Fibroblast of skin of abdomen (primary cell): Measurements from ENCODE around the gene GGACT.

Experiments used
- DNase-seq: peaks from one replicate; pipeline ENCODE4 v3.0.0-alpha.2; 2013

Gene GGACT

DNA sequence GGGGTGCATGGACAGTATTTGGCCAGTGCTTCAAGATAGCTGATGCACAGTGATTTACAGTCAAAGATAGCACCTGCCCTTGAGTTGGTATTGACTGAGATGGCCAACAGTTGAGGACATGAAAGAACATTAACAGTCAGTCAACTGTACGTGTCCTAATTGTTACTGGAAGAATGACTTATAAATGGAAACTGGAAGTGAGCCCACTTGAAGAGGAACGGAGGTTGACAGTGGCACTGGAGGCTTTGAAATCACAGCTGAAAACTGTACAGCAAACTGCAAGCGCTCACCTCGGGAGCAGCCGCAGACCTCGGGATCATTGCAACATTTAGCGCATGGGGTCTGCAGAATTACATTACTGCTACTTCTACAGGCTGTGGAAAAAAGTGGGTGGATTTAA, 77.1 kb downstream of the GGACT start:
- DNase-seq = no peak

DNA sequence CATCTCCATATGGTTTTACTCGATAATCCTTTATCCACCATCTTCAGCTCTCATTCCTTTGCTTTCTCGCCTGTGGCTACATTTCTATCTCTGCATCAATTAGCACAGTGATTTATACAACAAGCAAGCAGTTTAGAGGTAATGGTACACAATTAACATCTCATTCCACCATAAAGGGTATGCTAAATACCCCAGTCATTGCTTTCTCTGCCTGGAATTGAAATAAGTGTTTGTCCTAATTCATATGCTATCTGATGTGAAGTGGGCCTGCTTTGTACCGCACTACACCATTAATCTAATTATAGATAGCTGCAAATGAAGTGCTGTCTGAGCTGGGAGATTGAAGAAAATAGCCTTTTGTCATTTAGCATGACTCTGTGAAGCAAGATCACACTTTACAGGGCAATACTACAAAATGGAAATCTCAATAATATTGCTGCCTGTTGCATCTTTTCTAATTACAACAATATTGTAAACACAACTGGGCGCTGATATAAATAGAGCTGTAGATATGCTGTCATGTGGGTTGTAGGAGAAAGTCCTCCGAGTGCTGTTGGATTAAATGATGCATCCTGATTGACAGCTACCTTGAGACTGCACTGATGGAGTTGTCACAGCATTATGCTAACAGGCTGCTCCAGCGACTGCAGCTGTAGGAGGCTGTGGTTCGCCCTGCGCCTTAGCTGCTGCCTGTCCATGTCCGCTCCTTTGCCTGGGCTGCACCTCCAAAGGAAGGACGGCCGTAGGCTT, 78.2 kb downstream of the GGACT start:
- DNase-seq = no peak

DNA sequence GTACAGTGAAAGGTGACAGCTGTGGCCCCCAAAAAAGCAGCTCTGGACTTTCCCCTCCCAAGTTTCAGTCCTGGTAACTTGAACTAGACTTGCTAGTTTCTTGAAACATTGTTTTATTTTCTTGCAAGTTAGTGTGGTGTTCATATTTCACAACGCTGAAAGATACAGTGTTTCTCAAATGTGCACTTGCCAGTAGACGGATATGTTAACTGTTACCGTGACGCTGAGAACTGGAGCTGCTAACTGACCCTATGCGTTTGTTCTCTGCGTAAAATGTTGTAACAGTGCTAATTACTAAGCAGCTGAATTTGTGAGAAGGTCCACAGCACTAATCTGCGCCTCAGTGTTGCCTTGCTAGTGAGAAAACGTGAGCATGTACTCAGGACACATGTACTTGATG, 79.6 kb downstream of the GGACT start:
- no peak for DNase-seq

DNA sequence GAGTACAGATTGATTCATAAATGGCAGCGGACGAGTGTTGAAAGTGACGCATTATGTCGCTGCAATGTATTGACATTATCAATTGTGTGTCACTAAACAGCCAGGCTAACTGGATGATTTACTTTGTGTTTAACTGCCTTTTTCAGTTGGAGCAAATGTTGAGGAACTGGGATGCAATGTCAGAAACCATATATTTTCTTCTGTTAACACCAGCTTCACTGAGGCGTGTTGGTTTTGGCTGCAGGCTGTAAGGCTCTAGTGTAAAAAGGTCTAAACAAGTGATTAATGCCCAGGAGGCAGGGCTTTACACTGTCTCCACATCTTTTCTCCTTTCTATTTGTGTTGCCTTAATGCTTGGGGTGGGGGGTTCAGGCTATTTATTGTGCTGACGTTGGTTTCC, 80.1 kb downstream of the GGACT start:
- no peak for DNase-seq

DNA sequence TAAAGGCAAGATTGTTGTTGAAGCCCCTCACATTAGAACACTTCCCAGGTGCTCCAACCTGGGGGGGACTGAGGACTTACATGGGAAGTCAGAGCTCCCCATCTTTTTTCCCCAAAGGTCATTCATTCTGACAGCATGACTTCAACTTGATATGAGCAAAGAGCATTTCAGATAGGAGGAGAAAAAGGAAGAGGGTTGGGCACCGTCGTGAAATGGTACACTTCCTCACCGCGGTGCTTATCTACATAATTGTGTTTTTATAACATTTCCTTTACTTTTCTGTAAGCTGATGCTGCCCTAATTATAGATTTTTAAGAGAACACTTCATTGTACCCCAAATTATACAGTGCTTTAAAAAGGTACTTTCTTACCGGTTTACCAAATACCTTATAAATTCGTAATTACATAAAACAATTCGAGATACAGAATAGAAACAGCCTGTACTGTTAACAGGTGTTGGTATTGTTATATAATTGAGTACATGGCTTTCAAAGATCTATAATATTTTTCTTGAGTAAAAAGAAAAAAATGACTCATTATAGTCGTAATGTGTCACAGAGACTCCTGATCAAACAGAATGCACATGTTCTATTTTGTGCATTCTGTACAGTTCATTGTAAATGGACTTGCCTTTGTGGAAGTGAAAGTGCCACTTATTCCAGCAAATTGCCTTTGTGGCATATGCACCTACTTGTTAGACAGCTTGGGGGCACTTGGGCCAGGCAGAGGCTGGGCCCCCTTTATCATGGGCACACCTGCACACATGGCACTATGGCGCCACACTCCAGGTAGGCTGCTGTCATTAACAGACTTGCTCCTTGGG, 81.8 kb downstream of the GGACT start:
- no peak for DNase-seq

DNA sequence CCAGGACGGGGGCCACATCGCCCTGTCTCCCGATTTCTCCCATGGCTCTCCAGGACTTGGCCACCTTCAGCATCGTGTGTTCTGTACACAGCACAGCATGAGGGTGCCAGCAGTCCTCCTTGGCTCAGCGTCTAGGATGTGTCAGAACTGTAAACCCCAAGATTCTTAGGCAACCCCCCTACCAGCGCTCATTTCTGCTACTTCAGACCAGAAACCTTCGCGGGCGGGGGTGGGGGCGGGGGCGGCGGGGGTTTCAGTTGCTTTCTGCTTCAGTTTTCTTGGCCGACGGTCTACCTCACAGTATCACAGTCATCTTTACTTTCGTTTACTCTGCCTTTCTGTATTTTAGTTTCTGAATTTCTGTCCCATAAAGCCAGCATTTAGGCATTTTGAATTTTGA, 82.4 kb downstream of the GGACT start:
- no peak for DNase-seq

DNA sequence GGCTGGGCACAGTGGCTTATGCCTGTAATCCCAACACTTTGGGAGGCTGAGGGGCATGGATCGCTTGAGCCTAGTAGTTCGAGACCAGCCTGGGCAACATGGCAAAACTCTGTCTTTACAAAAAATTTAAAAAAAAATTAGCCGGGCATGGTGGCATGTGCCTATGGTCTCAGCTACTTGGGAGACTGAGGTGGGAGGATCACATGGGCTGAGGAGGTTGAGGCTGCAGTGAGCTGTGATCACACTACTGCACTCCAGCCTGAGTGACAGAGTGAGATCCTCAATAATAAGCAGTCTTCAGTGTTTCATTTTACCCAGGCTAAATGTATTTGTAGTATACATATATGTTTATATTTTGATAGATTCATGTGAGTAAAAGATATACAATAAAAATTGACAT, 85.0 kb downstream of the GGACT start:
- no peak for DNase-seq

DNA sequence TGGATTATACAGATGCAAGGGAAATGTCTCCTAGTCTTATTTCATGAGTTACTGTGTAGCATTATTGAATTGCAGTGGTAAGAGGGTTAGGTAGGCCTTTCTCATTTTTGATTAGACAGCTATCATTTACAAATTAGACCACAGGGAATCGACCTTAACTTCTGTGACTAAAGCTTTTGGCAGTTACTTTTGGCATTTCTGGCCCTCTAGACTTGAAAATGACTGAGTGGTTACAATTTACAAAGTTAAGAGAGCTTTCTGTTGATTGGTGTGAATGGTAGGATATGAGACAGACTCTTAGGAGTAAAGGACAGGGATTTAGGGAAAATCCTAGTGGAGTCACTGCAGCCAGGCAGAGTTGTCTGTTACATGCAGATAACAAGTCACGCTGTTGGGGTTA, 86.1 kb downstream of the GGACT start:
- DNase-seq = peak; percentile 39

DNA sequence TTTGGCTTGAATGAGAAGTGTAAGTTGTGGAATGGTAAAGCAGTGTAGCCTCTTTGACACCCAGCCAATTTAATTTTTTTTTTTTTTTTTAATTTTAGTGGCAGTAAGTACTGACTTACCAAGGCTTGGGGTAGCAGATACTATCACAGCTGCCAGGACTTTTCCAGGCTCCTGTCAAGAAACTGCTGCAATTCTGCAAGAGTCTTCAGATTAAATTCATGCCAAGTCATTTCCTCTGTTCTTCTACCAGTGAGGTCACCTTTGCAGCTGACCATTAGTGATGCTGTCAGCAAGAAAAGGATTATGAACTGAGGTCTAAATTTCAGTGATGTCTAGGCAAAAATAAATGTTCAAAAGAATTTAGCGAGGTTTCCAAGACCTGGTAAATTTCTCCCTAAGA, 91.2 kb downstream of the GGACT start:
- peak; percentile 32 for DNase-seq

DNA sequence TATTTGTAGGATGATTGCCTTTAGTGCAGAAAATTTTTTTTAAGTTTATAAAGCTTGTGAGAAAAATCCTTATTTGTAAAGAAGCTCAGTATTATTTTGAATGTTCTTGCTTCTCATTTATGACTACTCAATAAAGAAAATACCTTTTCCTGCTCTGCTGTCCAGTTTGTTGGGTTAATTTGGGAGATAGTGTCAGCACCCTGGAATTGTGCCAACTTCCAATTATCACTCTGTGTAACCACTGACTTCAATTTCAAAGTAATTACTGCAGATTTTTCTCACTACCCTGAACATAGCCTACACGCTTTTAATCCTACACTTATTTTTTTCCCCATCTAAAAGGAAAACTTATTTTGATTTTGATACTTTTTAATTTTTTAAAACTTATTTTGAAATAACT, 93.1 kb downstream of the GGACT start:
- DNase-seq = no peak

DNA sequence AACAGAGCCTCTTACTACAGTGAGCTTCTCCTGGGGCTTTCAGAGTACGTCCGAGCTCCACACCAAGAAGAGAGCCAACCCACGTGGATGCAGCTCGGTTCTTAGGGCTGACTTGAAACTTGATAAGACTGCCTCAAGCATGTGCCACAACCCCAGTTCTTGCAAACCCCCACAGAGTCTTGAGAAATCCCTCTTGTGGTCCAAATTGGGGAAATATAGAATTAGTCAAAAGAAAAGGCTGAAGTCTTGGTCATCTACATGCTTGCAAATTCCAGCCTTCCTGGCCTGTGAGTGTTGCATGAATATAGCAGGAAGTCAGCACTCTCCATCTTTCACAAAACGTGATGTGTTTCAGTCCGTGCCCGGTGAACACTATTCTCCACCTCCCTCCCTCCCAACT, 95.2 kb downstream of the GGACT start:
- no peak for DNase-seq

DNA sequence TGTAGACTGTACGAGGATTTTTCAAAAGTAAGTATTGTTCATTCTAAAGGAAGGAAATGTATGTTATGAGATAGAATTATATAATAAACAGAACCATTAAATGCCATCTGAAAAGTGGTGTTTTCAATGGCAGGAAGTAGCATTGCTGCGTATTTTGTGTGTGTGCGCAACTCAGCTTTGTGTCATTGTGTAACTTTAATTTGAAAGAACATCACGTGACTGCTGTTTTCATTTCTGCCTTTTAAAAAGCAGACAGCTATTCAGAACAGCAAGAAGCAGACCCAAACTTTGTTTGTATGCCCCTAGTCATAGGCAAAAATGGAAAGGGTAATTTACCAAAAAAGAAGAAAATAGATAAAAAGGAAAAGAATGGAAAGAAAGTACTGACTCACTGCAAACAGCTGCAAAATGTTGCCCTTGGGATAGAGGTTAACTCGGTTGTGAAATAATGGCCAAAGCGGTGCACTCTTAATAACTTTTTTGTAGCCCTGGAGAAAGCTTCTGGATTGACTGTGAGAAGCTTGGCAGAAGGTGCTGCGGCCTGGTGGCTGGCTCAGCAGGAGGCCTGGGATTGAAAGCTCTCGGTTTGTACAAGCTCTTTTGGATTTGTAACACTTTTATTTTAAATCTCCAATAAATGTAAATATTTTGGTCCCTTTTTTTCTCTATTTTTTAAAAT, 97.3 kb downstream of the GGACT start:
- peak; percentile 13 for DNase-seq

DNA sequence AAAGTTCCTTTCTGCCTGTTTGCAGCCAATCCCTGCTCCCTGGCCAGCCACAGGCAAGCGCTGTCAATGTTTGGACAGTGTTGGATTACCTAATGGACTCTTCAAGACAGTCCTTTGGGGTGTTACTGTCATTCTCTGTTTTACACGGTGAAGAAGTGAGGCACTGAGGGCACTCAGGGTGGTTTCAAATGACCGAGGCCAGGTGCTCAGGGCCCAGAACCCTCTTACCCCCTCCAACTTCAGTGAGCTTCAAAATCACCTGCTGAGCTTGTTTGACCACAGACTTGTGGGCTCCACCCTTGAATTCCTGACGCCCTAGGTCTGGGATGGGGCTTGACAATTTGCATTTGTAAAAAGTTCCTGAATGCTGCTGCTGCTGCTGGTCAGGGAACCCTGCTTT, 97.9 kb downstream of the GGACT start:
- DNase-seq = no peak

DNA sequence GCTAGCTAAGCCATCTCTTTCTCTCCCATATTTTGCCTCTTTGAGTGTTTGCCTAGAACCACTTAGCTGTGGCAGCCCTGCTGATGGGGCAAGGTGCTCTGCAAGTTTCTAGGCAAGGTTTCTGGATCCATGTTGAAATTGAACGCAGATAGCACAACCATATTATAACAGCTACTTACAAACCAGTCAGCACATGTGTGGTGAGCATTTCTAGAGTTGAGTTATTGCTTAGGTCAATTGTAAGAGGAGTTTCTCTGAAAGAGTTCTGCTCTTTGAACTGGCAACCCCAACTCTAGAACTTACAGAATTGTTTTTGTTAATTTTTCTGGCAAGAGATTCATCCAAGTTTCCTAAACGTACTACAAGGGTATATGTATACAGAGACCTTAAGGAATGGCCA, 103.3 kb downstream of the GGACT start:
- DNase-seq = no peak

DNA sequence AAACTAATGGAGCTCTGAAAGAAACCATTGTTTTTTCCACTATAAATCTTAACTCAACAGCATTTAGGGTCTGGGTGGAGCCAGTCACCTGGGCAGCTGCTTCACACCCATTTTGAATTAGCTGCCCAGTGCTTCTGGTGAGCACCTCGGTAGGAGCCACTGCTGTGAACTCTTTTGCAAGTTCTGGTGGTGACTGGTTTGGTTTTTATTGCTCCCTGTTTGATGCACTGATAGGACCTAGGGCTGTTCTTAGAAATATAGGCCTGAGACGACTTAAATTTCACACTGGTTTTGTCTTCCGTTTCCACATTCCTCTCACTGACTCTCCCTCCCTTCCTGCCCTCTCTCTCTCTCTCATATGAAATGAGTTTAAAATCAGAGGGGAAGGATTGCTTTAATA, 103.9 kb downstream of the GGACT start:
- DNase-seq = no peak

DNA sequence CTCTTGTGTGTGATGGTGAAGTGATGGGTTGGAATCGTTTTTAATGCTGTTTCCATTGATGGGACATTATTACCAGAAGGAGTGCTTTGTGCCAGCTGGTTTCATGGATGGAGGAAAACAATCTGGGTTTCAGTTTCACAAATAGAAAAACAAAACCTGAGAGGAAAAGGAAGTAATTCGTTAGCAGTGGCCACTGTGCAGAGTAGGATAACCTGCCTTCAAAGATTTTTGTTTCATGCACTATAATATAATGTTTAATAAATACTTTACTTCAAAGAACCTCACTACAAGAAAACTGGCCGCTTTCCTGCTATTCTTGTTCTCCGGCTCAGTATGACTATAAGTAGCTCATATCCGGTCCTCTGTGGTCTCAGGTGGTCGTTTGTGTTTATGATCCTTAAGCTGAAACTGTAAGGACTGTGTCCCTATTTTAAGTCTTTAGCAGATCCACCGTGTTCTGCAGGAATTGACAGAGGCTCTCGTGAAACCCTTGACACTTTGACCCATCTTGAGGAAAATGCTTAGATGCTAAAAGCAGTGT, 104.7 kb downstream of the GGACT start:
- DNase-seq = no peak

DNA sequence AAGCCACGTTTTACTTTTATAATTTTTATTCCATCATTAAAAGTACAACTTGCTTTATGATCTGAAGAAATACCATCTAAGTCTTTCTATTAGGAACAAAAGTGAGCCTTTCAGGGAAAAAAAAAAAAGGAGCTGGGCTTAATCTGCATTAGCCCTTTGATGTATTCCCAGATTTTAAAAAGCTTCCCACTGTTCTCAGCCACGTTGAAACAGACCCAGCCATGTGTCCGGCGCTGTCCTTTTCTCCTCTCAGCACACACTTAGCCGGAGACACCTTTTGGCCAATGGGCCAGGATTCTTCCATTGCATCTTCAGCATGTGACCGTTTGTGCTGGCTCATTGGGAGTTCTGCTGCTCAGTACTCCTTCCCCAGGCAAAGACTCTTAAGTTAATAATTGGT, 105.5 kb downstream of the GGACT start:
- DNase-seq = no peak

DNA sequence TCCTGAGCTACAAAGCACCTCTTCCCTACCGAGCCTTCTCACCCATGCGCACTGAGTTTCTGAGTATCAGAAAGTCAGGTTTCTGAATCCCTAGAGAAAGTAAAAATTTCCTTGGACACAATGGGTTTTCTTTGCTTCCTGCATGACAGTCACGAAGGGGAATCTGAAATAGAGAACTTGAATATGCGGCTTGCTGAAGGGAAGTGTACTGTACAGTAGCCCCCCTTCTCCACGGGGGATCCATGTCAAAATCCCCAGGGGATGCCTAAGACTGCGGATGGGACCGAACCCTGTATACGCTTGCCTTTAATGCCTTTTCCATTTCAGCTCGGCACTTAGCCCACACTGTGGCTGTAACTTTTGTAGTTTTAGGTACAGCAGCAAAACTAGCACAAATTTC, 107.9 kb downstream of the GGACT start:
- DNase-seq = no peak
